Omental fat pad (tissue), 4 donors: ENCODE results near the gene BCLAF3. TPM values are rescaled to one million over a fixed set of nuclear protein-coding genes. Genes with fewer than 3 reads are reported as not detected.

Experiments
- ATAC-seq: fragments of 150-250 bp; one replicate; pipeline ENCODE4 v1.9.1; 2016; ENCODE audit warnings: mild to moderate bottlenecking, moderate library complexity; ENCODE audit not compliant: low FRiP score
- DNase-seq: peaks from one replicate; pipeline ENCODE4 v3.0.0-alpha.2; 2019; ENCODE audit warnings: low spot score
- CTCF ChIP-seq, 3 donors: fragments of 450-650 bp; IDR thresholded peaks; one replicate each; pipeline ENCODE4 v1.5.1; 2016 to 2017; ENCODE audit warnings: antibody characterized with exemption in 3 of 3, mild to moderate bottlenecking in 3 of 3, moderate library complexity in 2 of 3
- total RNA-seq, 4 donors: library from RNA; depleted of rRNA; stranded (reverse); fragments of >200 nt; gene quantifications; one replicate each; pipeline ENCODE4 v1.1.0, GENCODE V29; 2016

Gene BCLAF3
- 10 to 100 TPM in 1 of 4 donors, 1 to 10 TPM in 3; 5.4 to 19.5 (median 6.0) TPM for total RNA-seq

- ATAC-seq: peak; percentile 99
- peak; percentile 60 for DNase-seq
- peak in 1 of 3 donors; percentile 60 for TF ChIP-seq CTCF (IDR thresholded peaks at IDR 0.05)
These were observed at the start of gene BCLAF3 for GRCh38 chrX:19990556-19991349. Gene BCLAF3, minus strand, starts transcription at chrX:19991061. Its CDS starts 20,797 bp downstream, at chrX:19970264.

DNA sequence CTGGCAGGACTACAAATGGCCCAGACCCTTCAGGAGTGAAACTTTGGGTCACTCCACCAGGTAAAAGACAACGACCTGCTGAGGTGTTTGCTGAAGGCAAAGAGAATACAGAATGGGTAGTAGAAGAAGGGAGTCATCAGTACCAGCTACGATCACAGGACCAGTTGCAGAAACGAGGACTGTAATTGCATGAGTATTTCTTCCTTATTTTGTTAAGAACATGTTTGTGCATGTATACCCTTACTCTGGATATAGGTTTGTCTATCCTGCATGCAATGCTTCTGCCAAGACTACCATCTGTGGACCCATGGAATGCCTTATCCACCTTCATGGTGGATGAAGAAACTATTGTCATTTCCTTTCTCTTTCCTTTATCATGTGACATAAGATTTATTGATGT is 48.1 kb upstream of the BCLAF3 start:
- ATAC-seq (no peak), DNase-seq (no peak)
- no peak for TF ChIP-seq CTCF (IDR thresholded peaks at IDR 0.05)

DNA sequence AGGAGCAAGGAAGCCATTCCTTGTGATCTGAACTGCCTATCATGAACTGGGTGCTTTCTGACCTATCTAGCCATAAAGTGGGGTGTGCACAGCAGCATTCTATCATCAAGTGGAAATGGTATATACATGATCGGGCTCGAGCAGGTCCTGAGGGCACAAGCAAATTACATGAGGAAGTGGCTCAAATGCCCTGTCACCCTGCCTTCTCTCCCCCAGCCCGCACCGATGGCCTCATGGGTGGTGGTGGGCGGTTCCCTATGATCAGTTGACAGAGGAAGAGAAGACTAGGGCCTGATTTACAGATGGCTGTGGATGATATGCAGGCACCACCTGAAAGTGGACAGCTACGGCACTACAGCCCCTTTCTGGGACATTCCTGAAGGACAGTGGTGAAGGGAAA is 46.3 kb upstream of the BCLAF3 start:
- DNase-seq (no peak), ATAC-seq (no peak)
- no peak for TF ChIP-seq CTCF (IDR thresholded peaks at IDR 0.05)

- DNase-seq (no peak), ATAC-seq (no peak)
- no peak for TF ChIP-seq CTCF (IDR thresholded peaks at IDR 0.05)
These were observed 41.3 kb upstream of the BCLAF3 start for GRCh38 chrX:20032201-20032600.

- no peak for DNase-seq
- ATAC-seq: no peak
These were observed 38.9 kb upstream of the BCLAF3 start for GRCh38 chrX:20029728-20030127.

GRCh38 chrX:20028588-20028987 is 37.7 kb upstream of the BCLAF3 start:
- ATAC-seq (no peak), DNase-seq (no peak)
- TF ChIP-seq CTCF (IDR thresholded peaks at IDR 0.05): no peak

More at GRCh38 chrX:20029728-20030127, 38.9 kb upstream of the BCLAF3 start:
- TF ChIP-seq CTCF (IDR thresholded peaks at IDR 0.05): no peak

DNA sequence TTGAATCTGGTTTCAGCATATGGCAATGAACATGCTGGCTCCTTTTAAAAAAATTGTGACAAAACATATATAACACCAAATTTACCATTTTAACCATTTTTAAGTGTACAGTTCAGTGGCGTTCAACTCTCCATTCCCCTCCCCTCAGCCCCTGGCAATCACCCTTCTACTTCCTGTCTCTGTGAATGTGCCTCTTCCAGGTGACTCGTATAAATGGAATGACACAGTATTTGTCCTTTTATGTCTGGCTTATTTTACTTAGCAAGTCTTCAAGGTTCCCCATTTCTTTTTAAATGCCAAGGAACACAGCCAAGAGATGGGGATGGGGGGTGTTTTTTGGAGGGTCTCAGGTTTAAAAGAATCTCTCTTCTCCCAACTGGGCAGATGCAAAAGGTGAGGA is 35.4 kb upstream of the BCLAF3 start:
- no peak for DNase-seq
- no peak for ATAC-seq
- no peak for TF ChIP-seq CTCF (IDR thresholded peaks at IDR 0.05)
